HG02571 (cell line): ENCODE results near the gene DENND1B.
"Not testable (repeated sequence)": the region's sequence is repeated elsewhere in the genome, so short reads cannot be mapped to it uniquely, and the experiment has no call there.

Source experiments
- ATAC-seq: cut with Tn5 transposase; IDR thresholded peaks from one replicate; pipeline ENCODE4 v1.9.1; 2021; ENCODE audit warnings: mild to moderate bottlenecking, moderate library complexity; ENCODE audit not compliant: unreplicated experiment

The DENND1B gene

GRCh38 chr1:197572169-197572568, 203.1 kb downstream of the DENND1B start:
- ATAC-seq: no peak

DNA sequence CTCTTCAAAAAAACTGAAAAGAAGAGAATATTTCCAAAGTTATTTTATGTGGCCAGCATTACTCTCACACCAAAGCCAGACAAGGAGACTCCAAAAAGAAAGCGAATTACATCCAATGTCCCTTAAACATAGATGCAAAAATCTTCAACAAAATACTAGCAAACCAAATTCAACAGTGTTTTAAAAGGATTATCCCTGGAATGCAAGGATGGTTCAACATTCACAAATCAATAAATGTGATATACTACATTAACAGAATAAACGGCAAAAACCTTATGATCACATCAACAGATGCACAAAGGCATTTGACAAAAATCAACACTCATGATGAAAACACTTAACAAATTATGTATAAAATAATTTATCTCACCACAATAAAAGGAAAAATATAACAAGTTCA, 207.8 kb downstream of the DENND1B start:
- no peak for ATAC-seq

GRCh38 chr1:197561041-197561440, 214.2 kb downstream of the DENND1B start:
- no peak for ATAC-seq

- ATAC-seq: no peak
These were observed 215.6 kb downstream of the DENND1B start for GRCh38 chr1:197559655-197560054.

DNA sequence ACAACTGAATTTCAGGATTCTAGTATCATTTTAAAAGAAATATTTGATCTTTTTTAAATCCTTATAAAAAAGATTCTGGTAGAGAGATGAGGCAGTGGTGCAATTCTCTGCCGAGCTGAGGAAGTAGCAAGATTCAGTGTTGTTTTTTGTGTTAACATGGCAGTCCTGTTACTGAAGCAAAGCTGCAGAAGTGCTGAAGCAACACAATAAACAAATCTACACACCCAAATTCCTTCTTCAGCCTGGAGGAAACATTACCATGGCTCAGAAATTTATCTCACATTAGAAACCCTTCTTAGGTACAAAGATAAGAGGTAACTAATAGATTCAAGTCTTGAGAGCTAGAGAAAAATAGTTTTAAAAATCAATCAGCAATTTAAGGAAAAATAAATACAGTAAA, 216.0 kb downstream of the DENND1B start:
- ATAC-seq: no peak

- ATAC-seq: no peak
These were observed 218.0 kb downstream of the DENND1B start for GRCh38 chr1:197557302-197557701.

GRCh38 chr1:197553281-197553680, 222.0 kb downstream of the DENND1B start:
- no peak for ATAC-seq

DNA sequence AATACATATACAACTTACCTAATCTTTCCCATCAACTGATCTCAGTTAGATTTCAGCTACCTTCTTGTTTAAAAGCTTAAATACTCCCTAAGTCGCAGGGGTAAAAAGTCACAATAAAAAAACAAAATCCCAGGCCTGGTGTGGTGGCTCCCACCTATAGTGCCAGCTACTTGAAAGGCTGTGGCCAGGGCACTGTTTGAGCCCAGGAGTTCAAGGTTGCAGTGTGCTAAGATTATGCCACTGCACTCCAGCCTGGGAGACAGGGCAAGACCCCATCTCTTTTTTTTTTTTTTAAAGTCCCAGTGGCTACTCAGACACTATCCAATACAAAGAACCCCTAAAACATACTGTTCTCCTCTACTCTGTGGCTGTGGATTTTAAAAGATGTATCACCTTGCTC, 228.3 kb downstream of the DENND1B start:
- ATAC-seq: no peak

DNA sequence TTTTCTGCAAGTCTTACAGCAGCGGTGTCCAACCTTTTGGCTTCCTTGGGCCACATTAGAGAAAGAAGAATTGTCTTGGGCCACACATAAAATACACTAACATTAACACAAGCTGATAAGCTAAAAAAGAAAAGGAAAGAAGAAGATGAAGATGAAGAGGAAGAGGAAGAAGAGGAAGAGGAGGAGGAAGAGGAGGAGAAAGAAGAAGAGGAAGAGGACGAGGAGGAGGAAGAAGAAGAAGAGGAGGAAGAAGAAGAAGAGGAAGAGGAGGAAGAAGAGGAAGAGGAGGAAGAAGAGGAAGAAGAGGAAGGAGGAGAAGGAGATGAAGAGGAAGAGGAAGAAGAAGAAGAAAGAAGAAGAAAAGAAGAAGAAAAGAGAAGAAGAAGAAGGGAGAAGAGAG, 230.7 kb downstream of the DENND1B start:
- no peak for ATAC-seq

DNA sequence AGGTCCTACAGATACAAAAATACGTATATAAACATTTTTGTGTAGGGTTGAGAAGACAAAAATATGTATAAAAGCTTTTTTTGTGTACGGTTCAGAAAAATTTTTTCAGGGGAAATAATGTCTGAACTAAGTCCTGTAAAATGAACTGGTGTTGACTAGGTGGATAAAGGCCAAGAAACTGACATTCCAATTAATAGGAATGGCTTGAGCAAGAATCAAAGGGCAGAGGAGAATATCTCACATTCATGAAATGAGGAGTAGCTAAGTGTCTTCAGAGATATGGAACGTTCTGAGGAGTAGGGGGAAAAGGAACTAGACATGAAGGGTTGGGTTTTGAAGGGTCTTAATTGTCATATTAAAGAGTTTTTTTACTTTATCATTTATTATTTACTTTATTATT, 231.2 kb downstream of the DENND1B start:
- ATAC-seq: no peak

DNA sequence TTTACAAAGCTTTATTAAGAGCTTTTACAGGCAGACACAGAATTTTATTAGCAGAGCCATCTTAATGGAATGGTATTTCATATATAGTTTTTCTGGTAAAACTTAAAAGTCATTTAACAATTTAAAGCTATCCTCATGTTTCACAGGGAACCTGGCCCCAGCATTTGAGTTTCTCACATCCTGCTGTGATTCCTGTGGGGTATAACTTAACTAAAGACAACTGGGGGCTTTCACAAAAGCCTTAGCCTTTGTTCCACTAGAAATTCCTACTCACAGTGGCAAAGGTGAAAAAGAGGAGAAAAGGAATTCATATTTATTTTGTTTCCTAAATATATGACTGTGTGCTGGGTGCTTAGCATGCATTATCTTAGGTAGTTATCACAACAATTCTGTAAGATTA, 233.9 kb downstream of the DENND1B start:
- ATAC-seq: no peak

GRCh38 chr1:197526736-197527371, 248.4 kb downstream of the DENND1B start:
- no peak for ATAC-seq

- ATAC-seq: peak; percentile 74
These were observed 254.1 kb downstream of the DENND1B start for GRCh38 chr1:197521118-197521739.

- ATAC-seq: no peak
These were observed 255.4 kb downstream of the DENND1B start for GRCh38 chr1:197519741-197520334.

- no peak for ATAC-seq
These were observed 259.9 kb downstream of the DENND1B start for GRCh38 chr1:197515421-197515820.

DNA sequence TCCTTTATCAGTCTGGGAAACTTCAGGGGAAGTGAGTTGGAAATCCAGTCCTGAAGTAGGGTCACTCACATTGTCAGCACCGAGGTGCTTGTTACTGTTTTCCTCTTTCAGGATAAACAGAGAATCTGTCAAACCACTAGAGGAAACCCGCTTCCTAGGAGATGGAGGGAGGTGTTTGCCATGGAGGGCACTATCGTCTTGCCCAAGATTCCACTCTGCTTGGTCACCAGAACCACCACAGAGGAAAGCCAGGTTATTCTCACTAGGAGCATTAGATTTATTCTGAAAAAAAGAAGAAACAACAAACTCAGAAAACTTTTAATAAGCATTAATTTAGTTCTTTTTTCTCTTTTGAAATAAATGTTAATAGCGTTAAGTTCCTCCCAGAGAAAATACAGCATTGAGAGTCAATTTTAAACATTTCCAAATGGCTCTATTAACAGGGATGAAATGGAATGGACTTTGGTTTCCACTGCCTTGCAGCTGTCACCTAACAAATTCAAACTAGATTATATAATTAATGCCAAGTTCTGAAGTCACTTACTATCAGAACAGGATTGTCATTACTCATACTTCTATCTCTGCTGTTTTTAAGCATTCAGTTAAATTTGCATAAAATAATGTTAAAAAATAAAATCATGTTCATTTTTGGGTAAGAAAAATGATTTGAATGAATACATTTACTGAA, 264.4 kb downstream of the DENND1B start:
- no peak for ATAC-seq

DNA sequence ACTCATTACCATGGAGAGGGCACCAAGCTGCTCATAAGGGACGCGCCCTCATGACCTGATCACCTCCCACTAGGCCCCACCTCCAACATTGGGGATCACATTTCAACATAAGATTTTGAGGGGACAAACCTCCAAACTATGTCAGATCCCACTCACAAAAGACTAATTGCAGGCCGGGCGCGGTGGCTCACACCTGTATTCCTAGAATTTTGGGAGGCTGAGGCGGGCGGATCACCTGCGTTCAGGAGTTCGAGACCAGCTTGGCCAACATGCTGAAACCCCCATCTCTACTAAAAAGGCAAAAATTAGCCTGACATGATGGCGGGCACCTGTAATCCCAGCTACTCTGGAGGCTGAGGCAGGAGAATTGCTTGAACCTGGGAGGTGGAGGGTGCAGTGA, 278.6 kb downstream of the DENND1B start:
- ATAC-seq: no peak

GRCh38 chr1:197491505-197491904, 283.8 kb downstream of the DENND1B start:
- ATAC-seq: not testable (repeated sequence)

DNA sequence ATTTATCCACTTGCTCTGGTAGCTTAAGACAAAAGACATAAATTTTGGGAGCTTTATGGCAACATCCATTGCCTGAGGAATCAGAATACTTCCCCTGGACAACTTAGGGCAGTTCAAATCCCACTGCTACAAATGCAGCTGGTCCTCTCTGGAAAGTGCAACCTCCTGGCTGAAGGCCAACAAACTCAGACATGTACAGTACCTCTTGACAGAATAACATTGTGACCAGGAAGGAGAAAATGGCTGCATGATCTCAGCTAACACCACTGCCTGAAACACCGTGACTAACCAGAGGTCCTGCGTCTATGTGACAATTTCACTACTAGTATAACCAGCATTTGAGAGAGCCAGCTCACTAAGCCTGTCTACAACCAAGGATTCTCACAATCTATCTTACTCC, 288.3 kb downstream of the DENND1B start:
- no peak for ATAC-seq

GRCh38 chr1:197485790-197486189, 289.5 kb downstream of the DENND1B start:
- ATAC-seq: no peak

- no peak for ATAC-seq
These were observed 294.2 kb downstream of the DENND1B start for GRCh38 chr1:197481101-197481500.

DNA sequence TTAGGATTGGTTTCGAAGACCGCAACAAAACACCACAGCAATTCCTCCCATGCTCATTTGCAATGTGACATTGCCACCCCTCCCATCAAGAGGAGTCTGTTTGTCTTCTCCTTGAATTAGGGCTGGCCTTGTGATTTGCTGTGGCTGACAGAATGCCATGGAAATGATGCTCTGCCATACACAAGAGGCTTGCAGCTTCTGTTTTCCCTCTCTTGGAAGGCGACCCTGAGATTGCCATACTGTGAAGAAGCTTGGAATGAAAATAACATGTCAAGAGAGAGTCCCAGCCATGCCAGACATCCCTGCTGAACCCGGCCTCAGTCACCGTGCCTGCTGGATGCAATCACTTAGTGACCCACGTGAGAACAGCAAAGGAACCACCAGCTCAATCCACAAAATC, 294.8 kb downstream of the DENND1B start:
- no peak for ATAC-seq
